Measurements from ENCODE around the gene UBA52. TPM values are rescaled to one million over a fixed set of nuclear protein-coding genes. Genes with fewer than 3 reads are reported as not detected.
"Not testable (repeated sequence)": the region's sequence is repeated elsewhere in the genome, so short reads cannot be mapped to it uniquely, and the experiment has no call there.

UBA52 gene
- total and polyA plus RNA-seq, 2 experiments from 2014 or later = 627 to 1,301 TPM

DNA sequence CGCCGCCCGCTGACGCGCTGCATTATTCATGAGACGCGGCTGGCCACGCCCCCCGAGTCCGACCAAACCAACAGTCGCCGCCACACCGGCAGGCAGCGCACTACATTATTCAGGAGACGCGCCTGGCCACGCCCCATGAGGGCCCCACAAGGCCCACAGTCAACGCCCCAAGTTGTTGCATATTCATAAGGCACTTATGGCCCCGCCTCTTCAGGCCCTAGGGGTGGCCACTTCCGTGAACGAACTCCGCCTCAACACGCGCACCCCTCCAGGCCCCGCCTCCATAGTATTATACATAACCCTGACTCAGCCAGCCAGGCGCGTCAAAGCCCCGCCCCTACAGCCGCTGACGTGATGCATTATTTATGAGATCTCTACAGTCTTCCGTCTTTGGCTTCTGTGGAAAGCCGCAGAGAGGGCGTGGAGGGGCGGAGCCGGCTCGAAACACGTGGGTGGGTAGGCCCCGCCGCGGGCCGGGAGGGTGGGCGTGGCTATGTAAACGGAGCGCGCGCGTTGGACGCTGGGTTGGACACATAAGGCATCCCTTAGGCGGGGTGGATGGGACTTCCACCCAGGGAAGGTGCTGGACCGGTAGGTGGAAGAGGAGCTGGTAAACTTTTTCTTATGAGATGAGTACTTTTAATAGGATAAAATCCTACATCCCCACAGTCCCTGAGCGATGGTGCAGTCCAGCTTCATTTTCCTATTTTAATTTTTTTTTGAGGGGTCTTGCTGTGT is 49.4 kb upstream of the UBA52 start:
- H3K79me2 ChIP-seq (replicated peaks; ENCODE audit: insufficient read depth) = peaks cover 37% of the 10 kb centered on the region
- H3K36me3 ChIP-seq (ENCODE audit: insufficient read depth) = no peaks in the 10 kb centered on the region
- H3K4me1 ChIP-seq (ENCODE audit: insufficient read depth) = peaks cover 4% of the 10 kb centered on the region; the same call in 1 of the 2 replicates
- Mint-ChIP-seq H3K4me1 (peaks cover 3% of the 10 kb centered on the region; the same call in 2 of the 3 replicates), H3K36me3 (ENCODE audit: low read depth) (no peaks in the 10 kb centered on the region), H3K27me3 (ENCODE audit: insufficient read depth, low read depth, poor library complexity) (peaks cover 14% of the 10 kb centered on the region), H3K27ac (peak overlapping the region; percentile 96), H3K9me3 (no peaks in the 10 kb centered on the region), H3K4me3 (peak overlapping the region; percentile 90)
- TF ChIP-seq JUNB (IDR thresholded peaks at IDR 0.05; ENCODE audit: unreplicated experiment) (no peak), CREB1 (CRISPR knock-in tag; IDR thresholded peaks at IDR 0.05; ENCODE audit: low read depth) (peak; percentile 71)
- H4K20me1 ChIP-seq (replicated peaks; ENCODE audit: insufficient read depth) = peaks cover 28% of the 10 kb centered on the region
- H3K27me3 ChIP-seq (ENCODE audit: insufficient read depth) = no peaks in the 10 kb centered on the region
- H3K4me3 ChIP-seq = peak overlapping the region; percentile 87; the same call in 1 of the 2 replicates
- DNase-seq (ENCODE audit: low spot score) (peak; percentile 100), ATAC-seq (peak; percentile 84)
- H3K9me2 ChIP-seq (ENCODE audit: insufficient read depth) = no peaks in the 10 kb centered on the region
- no peak overlapping the region for H3K4me2 ChIP-seq
- H3K27ac ChIP-seq (ENCODE audit: low read depth) = no peak overlapping the region
- H2AFZ ChIP-seq = no peak overlapping the region
- peaks cover 12% of the 10 kb centered on the region for H3F3A ChIP-seq (replicated peaks; ENCODE audit: low read depth)

DNA sequence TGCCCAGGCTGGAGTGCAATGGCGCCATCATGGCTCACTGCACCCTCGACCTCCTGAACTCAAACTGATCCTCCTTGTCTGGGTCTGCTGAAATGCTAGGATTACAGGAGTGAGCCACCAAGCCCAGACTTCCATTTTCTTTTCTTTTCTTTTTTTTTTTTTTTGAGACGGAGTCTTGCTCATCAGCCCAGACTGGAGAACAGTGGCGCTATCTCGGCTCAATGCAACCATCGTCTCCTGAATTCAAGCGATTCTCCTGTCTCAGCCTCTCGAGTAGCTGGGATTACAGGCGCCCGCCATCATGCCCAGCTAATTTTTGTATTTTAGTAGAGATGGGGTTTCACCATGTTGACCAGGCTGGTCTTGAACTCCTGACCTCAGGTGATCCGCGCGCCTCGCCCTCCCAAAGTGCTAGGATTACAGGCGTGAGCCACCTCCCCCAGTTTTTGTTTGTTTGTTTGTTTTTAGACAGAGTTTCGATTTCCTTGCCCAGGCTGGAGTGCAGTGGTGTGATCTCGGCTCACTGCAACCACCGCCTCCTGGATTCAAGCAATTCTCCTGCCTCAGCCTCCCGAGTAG is 48.7 kb upstream of the UBA52 start:
- H3K27ac ChIP-seq (ENCODE audit: low read depth) = not testable (repeated sequence)

DNA sequence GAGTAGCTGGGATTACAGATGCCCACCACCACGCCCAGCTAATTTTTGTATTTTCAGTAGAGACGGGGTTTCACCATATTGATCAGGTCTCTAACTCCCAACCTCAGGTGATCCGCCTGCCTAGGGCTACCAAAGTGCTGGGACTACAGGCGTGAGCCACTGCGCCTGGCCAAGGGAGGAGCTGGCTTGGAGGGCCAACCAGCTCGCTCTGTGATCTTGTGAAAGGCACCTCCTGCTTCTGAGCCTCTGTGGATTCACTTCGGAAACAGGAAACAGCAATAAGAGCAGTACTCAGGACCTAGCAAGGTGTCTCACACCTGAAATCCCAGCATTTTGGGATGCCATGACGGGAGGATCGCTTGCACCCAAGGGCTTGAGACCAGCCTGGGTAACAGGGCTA is 47.8 kb upstream of the UBA52 start:
- ATAC-seq (peak; percentile 2; the same call in 2 of the 3 replicates), DNase-seq (ENCODE audit: low spot score) (peak; percentile 70)
- Mint-ChIP-seq H3K27me3 (ENCODE audit: insufficient read depth, low read depth, poor library complexity) (peaks cover 12% of the 10 kb centered on the region), H3K4me3 (no peak overlapping the region), H3K4me1 (peaks cover 3% of the 10 kb centered on the region; the same call in 2 of the 3 replicates), H3K27ac (no peak overlapping the region), H3K9me3 (no peaks in the 10 kb centered on the region), H3K36me3 (ENCODE audit: low read depth) (no peaks in the 10 kb centered on the region)
- Histone ChIP-seq H4K20me1 (replicated peaks; ENCODE audit: insufficient read depth) (peaks cover 18% of the 10 kb centered on the region), H3K27me3 (ENCODE audit: insufficient read depth) (no peaks in the 10 kb centered on the region), H3K27ac (ENCODE audit: low read depth) (no peak overlapping the region), H3K36me3 (ENCODE audit: insufficient read depth) (no peaks in the 10 kb centered on the region), H3K4me2 (no peak overlapping the region), H3K79me2 (replicated peaks; ENCODE audit: insufficient read depth) (peaks cover 21% of the 10 kb centered on the region), H3K9me2 (ENCODE audit: insufficient read depth) (no peaks in the 10 kb centered on the region), H3K4me3 (no peak overlapping the region), H3F3A (replicated peaks; ENCODE audit: low read depth) (peaks cover 12% of the 10 kb centered on the region), H3K4me1 (ENCODE audit: insufficient read depth) (peaks cover 4% of the 10 kb centered on the region; the same call in 1 of the 2 replicates), H2AFZ (peak overlapping the region; percentile 0; the same call in 1 of the 2 replicates)
- TF ChIP-seq EZH2phosphoT487 (IDR thresholded peaks at IDR 0.05; ENCODE audit: unreplicated experiment) (no peak), STAT1 (IDR thresholded peaks at IDR 0.05; ENCODE audit: unreplicated experiment) (no peak), JUNB (IDR thresholded peaks at IDR 0.05; ENCODE audit: unreplicated experiment) (no peak)

More for the DNA sequence above, 48.7 kb upstream of the UBA52 start:
- H3K9me2 ChIP-seq (ENCODE audit: insufficient read depth); H3K4me2 ChIP-seq; H3K4me3 ChIP-seq; H3K9me3 Mint-ChIP-seq; H3K27me3 ChIP-seq (ENCODE audit: insufficient read depth); H3K4me1 ChIP-seq (ENCODE audit: insufficient read depth); H3K36me3 ChIP-seq (ENCODE audit: insufficient read depth); H3K36me3 Mint-ChIP-seq (ENCODE audit: low read depth); ATAC-seq; H2AFZ ChIP-seq; H3K4me1 Mint-ChIP-seq; DNase-seq (ENCODE audit: low spot score): not testable (repeated sequence)
- H3K27ac Mint-ChIP-seq = peak overlapping the region; percentile 96
- H3K4me3 Mint-ChIP-seq = peak overlapping the region; percentile 90; the same call in 1 of the 3 replicates
- peaks cover 12% of the 10 kb centered on the region for H3K27me3 Mint-ChIP-seq (ENCODE audit: insufficient read depth, low read depth, poor library complexity)
- Histone ChIP-seq H3F3A (replicated peaks; ENCODE audit: low read depth) (peaks cover 12% of the 10 kb centered on the region), H4K20me1 (replicated peaks; ENCODE audit: insufficient read depth) (peaks cover 22% of the 10 kb centered on the region), H3K79me2 (replicated peaks; ENCODE audit: insufficient read depth) (peaks cover 30% of the 10 kb centered on the region)
